Type B pancreatic cell (in vitro differentiated cells): ENCODE results near the gene PIP5K1B. TPM values are rescaled to one million over a fixed set of nuclear protein-coding genes. Genes with fewer than 3 reads are reported as not detected.
"Not testable (repeated sequence)": the region's sequence is repeated elsewhere in the genome, so short reads cannot be mapped to it uniquely, and the experiment has no call there.

Source experiments
- DNase-seq: peaks from one replicate; pipeline ENCODE4 v3.0.0; 2021; ENCODE audit warnings: mixed read lengths; ENCODE audit not compliant: unreplicated experiment; ENCODE audit errors: extremely low spot score
- H3K27ac Mint-ChIP-seq: 2 replicates; pipeline ENCODE4 v1.8.0; 2021; ENCODE audit warnings: mild to moderate bottlenecking, mixed read lengths
- H3K27me3 Mint-ChIP-seq: 2 replicates; pipeline ENCODE4 v1.8.0; 2021; ENCODE audit warnings: mixed read lengths
- H3K36me3 Mint-ChIP-seq: 2 replicates; pipeline ENCODE4 v1.8.0; 2021; ENCODE audit warnings: mixed read lengths
- H3K4me1 Mint-ChIP-seq: one replicate; pipeline ENCODE4 v1.8.0; 2021; ENCODE audit warnings: mixed read lengths; ENCODE audit not compliant: unreplicated experiment
- H3K4me3 Mint-ChIP-seq: 2 replicates; pipeline ENCODE4 v1.8.0; 2021; ENCODE audit warnings: mild to moderate bottlenecking, mixed read lengths
- H3K9me3 Mint-ChIP-seq: 2 replicates; pipeline ENCODE4 v1.8.0; 2021; ENCODE audit warnings: mixed read lengths
- total RNA-seq: library from RNA; stranded (reverse); gene quantifications from 2 replicates; pipeline ENCODE4 v1.2.1, GENCODE V29; 2021; ENCODE audit warnings: low replicate concordance
- TF ChIP-seq, protein P1 (sequence below): fragments of 200-600 bp; sonication (generic); conservative IDR thresholded peaks from 2 replicates; pipeline ENCODE4 v1.5.0; 2021; ENCODE audit warnings: antibody characterized with exemption, mild to moderate bottlenecking

The PIP5K1B gene
- total RNA-seq, 1 donor from 2014 or later: 9.8 TPM

DNA sequence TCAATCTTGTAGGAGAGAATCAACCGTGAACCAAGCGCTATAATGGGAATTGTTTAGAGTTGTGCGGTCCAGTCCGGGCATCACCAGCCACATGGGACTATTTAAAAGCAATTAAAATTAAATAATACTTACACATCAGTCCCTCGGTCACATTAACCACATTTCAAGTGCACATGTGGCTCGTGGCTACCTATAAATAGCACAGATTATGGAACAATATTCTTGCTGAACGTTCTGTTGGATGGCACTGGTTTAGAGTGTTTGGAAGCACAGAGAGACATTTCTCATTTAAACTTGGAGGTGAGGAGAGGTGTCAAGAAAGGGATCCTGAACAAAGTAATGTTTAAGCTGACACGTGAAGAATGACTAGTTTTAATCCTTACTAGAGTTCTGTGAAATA, 12.5 kb upstream of the PIP5K1B start:
- DNase-seq: no peak
- Mint-ChIP-seq H3K9me3 (no peaks in the 10 kb centered on the region), H3K27ac (no peak overlapping the region), H3K36me3 (no peaks in the 10 kb centered on the region), H3K27me3 (peaks cover 19% of the 10 kb centered on the region), H3K4me3 (no peak overlapping the region), H3K4me1 (peaks cover 4% of the 10 kb centered on the region)
- TF ChIP-seq, protein P1, sequence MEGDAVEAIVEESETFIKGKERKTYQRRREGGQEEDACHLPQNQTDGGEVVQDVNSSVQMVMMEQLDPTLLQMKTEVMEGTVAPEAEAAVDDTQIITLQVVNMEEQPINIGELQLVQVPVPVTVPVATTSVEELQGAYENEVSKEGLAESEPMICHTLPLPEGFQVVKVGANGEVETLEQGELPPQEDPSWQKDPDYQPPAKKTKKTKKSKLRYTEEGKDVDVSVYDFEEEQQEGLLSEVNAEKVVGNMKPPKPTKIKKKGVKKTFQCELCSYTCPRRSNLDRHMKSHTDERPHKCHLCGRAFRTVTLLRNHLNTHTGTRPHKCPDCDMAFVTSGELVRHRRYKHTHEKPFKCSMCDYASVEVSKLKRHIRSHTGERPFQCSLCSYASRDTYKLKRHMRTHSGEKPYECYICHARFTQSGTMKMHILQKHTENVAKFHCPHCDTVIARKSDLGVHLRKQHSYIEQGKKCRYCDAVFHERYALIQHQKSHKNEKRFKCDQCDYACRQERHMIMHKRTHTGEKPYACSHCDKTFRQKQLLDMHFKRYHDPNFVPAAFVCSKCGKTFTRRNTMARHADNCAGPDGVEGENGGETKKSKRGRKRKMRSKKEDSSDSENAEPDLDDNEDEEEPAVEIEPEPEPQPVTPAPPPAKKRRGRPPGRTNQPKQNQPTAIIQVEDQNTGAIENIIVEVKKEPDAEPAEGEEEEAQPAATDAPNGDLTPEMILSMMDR: no peak

DNA sequence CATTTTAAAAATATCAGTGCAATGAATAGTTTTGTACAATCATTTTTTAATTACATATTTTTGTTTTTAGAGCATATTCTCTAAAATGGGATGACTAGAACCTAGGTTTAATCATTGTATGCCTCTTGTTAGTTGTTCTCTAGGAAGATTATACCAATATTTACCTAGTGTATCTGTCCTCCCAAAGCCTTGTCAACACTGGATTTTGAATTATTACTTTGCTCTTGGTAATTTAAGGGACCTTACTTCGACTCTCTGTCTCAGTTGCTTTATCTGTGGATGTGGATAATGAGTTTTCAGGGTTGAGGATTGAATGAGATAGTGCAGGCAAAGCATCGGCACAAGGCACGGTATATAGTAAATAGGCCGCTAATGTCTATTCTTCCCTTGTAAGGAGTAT, 10.9 kb upstream of the PIP5K1B start:
- H3K36me3 Mint-ChIP-seq: no peaks in the 10 kb centered on the region
- peaks cover 26% of the 10 kb centered on the region for H3K27me3 Mint-ChIP-seq
- no peak overlapping the region for H3K4me3 Mint-ChIP-seq
- TF ChIP-seq, protein P1: no peak
- peaks cover 4% of the 10 kb centered on the region for H3K4me1 Mint-ChIP-seq
- no peak overlapping the region for H3K27ac Mint-ChIP-seq
- no peak for DNase-seq
- H3K9me3 Mint-ChIP-seq: no peaks in the 10 kb centered on the region

DNA sequence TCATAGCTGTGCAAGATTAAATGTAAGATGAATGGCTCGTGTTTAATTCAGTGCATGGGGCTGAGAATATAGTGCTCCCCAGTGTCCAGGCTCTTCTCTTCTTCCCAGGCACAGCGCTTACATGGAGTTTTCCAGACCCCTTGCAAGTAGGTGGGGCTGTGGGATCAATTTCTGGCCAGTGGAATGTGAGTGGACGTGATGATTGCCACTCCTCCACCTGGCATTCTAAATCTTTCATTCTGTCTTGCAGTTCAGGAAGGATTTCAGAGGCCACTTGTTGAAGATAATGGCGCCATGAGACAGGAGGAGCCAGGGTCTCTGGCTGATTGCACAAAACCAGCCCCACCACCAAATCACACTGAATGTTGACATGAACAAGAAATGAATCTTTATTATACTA, 7.2 kb upstream of the PIP5K1B start:
- Mint-ChIP-seq H3K36me3 (no peaks in the 10 kb centered on the region), H3K27ac (no peak overlapping the region), H3K27me3 (peaks cover 41% of the 10 kb centered on the region), H3K4me3 (no peak overlapping the region), H3K9me3 (no peaks in the 10 kb centered on the region), H3K4me1 (no peaks in the 10 kb centered on the region)
- DNase-seq: no peak
- TF ChIP-seq, protein P1: no peak

DNA sequence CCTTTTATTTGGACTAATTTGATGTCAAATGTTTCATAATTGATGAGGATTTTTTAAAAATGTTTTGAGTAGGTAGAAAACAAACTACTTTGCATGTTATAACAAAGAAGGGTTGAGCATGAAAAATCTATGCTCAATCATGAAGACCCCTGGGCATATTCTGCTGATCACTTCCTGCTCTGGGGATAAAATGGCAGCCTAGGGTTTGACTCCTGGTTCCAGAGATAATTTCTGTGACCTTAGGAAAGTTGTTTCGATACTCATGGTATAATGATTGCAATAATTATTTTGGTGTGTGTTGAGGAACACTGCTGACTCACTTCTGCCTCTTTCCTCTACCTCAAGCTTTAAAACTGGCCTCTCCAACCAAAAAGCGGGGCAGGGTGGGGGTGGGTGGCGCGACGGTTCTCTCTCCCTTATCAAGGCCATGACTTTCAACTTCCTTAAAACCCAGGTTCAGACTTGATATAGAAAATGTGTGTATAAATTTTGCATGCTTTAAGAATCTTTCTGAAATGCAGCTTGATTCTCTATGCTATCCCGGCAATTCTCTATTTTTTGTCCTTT, 6.0 kb upstream of the PIP5K1B start:
- H3K36me3 Mint-ChIP-seq: no peaks in the 10 kb centered on the region
- TF ChIP-seq, protein P1: no peak
- peaks cover 45% of the 10 kb centered on the region for H3K27me3 Mint-ChIP-seq
- H3K27ac Mint-ChIP-seq: no peak overlapping the region
- DNase-seq: no peak
- H3K9me3 Mint-ChIP-seq: no peaks in the 10 kb centered on the region
- no peak overlapping the region for H3K4me3 Mint-ChIP-seq
- no peaks in the 10 kb centered on the region for H3K4me1 Mint-ChIP-seq

DNA sequence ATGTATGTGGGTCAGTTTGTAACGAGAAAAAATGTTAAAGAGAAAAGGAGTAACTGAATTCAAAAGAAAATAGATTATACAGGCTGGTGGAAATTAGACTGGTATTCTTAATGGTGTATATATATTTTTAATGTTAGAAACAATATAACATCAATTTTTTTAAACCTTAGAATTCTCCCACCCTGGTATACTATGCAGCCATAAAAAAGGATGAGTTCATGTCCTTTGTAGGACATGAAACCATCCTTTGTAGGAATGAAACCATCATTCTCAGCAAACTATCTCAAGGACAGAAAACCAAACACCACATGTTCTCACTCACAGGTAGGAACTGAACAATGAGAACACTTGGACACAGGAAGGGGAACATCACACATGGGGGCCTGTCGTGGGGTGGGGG, 5.4 kb upstream of the PIP5K1B start:
- H3K4me1 Mint-ChIP-seq, H3K36me3 Mint-ChIP-seq, H3K27ac Mint-ChIP-seq, DNase-seq, H3K4me3 Mint-ChIP-seq, H3K9me3 Mint-ChIP-seq: not testable (repeated sequence)
- H3K27me3 Mint-ChIP-seq: peaks cover 46% of the 10 kb centered on the region

DNA sequence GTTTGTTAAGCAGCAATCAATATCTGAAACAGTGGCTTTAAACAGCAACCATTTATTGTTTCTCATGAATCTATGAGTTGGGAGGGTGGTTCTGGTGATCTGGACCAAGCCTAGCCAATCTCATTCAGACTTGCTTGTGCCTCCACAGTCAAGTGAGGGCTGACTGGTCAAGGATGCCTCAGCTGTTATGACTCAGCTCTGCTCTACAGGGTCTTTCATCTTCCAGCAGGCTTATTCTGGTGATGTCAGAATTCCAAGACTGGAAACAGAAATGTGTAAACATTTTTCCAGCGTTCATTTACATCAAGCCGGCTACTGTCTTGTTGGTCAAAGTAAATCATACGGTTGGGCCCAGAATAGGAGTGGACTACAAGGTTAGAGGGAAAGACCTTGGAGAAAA, 2.5 kb upstream of the PIP5K1B start:
- TF ChIP-seq, protein P1: no peak
- Mint-ChIP-seq H3K4me1 (peaks cover 14% of the 10 kb centered on the region), H3K4me3 (no peak overlapping the region), H3K9me3 (no peaks in the 10 kb centered on the region), H3K36me3 (no peaks in the 10 kb centered on the region), H3K27me3 (peaks cover 63% of the 10 kb centered on the region), H3K27ac (no peak overlapping the region)
- DNase-seq: no peak
